BE2C (cell line): Measurements from ENCODE around the gene COL1A1.

ENCODE experiments used
- DNase-seq: peaks from one replicate; pipeline ENCODE4 v3.0.0-alpha.2; 2020
- H3K27me3 ChIP-seq: fragments of 250-450 bp; sonication (Bioruptor Pico); 2 replicates; pipeline ENCODE4 v1.5.1; 2020; ENCODE audit warnings: mild to moderate bottlenecking
- H3K36me3 ChIP-seq: fragments of 250-450 bp; sonication (Bioruptor Pico); 2 replicates; pipeline ENCODE4 v1.5.1; 2020; ENCODE audit warnings: mild to moderate bottlenecking
- H3K4me1 ChIP-seq: fragments of 250-450 bp; sonication (Bioruptor Pico); 2 replicates; pipeline ENCODE4 v1.5.1; 2020
- H3K4me3 ChIP-seq: 2 replicates; pipeline ENCODE4 v1.5.1; 2011; ENCODE audit warnings: low read depth, low read length
- H3K9me3 ChIP-seq: fragments of 250-450 bp; sonication (Bioruptor Pico); 2 replicates; pipeline ENCODE4 v1.5.1; 2020
- TF ChIP-seq, protein P1 (sequence below): IDR thresholded peaks from 2 replicates; pipeline ENCODE4 v1.5.1; 2012; ENCODE audit warnings: mild to moderate bottlenecking, low read depth, low read length

COL1A1 gene

DNA sequence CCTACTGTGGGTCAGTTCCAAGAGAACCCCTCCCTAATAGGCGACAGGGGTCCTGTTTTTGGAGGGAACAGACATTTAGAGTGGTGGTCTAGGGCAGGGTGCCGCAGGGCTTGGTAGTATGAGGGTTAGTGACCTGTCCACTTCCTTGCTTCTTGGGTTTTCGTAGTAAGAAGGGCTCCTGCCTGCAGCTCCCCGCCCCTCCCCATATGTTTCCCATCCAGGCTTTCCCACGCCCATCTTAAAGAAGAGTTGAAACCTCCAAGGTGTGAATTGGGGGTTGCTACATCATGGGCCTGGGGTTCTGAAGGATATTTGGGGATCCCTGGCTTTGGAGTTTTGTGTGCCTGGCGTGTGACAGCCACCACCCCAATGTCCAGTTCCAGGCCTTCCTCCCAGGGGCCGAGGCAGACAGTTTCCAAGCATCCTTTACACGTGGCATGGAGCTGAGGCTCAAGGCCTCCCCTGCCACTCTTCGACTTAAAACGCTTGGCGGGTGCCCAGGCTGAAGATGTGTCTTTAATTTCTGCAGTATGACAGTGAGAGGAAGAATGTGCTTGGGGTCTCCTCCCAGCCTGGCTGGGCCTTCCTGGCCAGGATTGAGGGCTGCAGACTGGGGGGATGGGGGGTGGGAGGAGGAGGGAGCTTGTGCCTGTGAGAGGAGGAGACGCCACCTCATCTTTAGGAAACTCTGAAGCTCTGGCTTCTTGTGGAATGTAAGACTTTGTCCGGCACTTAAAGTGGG, 2.3 kb upstream of the COL1A1 start:
- H3K4me1 ChIP-seq: peaks cover 19% of the 10 kb centered on the region
- H3K9me3 ChIP-seq: no peaks in the 10 kb centered on the region
- no peak overlapping the region for H3K4me3 ChIP-seq
- DNase-seq: no peak
- no peaks in the 10 kb centered on the region for H3K36me3 ChIP-seq
- H3K27me3 ChIP-seq: peaks cover 9% of the 10 kb centered on the region
- TF ChIP-seq, protein P1, sequence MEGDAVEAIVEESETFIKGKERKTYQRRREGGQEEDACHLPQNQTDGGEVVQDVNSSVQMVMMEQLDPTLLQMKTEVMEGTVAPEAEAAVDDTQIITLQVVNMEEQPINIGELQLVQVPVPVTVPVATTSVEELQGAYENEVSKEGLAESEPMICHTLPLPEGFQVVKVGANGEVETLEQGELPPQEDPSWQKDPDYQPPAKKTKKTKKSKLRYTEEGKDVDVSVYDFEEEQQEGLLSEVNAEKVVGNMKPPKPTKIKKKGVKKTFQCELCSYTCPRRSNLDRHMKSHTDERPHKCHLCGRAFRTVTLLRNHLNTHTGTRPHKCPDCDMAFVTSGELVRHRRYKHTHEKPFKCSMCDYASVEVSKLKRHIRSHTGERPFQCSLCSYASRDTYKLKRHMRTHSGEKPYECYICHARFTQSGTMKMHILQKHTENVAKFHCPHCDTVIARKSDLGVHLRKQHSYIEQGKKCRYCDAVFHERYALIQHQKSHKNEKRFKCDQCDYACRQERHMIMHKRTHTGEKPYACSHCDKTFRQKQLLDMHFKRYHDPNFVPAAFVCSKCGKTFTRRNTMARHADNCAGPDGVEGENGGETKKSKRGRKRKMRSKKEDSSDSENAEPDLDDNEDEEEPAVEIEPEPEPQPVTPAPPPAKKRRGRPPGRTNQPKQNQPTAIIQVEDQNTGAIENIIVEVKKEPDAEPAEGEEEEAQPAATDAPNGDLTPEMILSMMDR: no peak

GRCh38 chr17:50203086-50203485, 1.7 kb upstream of the COL1A1 start:
- Histone ChIP-seq H3K9me3 (no peaks in the 10 kb centered on the region), H3K4me1 (peaks cover 12% of the 10 kb centered on the region), H3K27me3 (peaks cover 9% of the 10 kb centered on the region), H3K4me3 (no peak overlapping the region), H3K36me3 (no peaks in the 10 kb centered on the region)
- DNase-seq: no peak
- TF ChIP-seq, protein P1: no peak

- H3K4me1 ChIP-seq: peaks cover 3% of the 10 kb centered on the region; the same call in 1 of the 2 replicates
These were observed 765 bp downstream of the COL1A1 start for GRCh38 chr17:50200457-50201275.

GRCh38 chr17:50199803-50200456, 1.5 kb downstream of the COL1A1 start:
- H3K36me3 ChIP-seq: no peaks in the 10 kb centered on the region
- peak overlapping the region; percentile 21 for H3K4me3 ChIP-seq
- peaks cover 3% of the 10 kb centered on the region; the same call in 1 of the 2 replicates for H3K4me1 ChIP-seq
- H3K9me3 ChIP-seq: no peaks in the 10 kb centered on the region
- H3K27me3 ChIP-seq: peaks cover 9% of the 10 kb centered on the region
- TF ChIP-seq, protein P1: no peak
- DNase-seq: peak; percentile 58

More at GRCh38 chr17:50200457-50201275, 765 bp downstream of the COL1A1 start:
- DNase-seq: peak; percentile 86
- Histone ChIP-seq H3K27me3 (peaks cover 9% of the 10 kb centered on the region), H3K4me3 (peak overlapping the region; percentile 46), H3K9me3 (no peaks in the 10 kb centered on the region), H3K36me3 (no peaks in the 10 kb centered on the region)
- TF ChIP-seq, protein P1: peak; percentile 98

- TF ChIP-seq, protein P1: no peak
- H3K4me3 ChIP-seq: no peak overlapping the region
- H3K4me1 ChIP-seq: peaks cover 3% of the 10 kb centered on the region; the same call in 1 of the 2 replicates
- H3K9me3 ChIP-seq: no peaks in the 10 kb centered on the region
- H3K36me3 ChIP-seq: no peaks in the 10 kb centered on the region
- no peak for DNase-seq
- peaks cover 9% of the 10 kb centered on the region for H3K27me3 ChIP-seq
These were observed 2.1 kb downstream of the COL1A1 start for GRCh38 chr17:50199211-50199802.
